Activated CD8-positive, alpha-beta memory T cell treated with anti-CD3 and anti-CD28 coated beads for 36 hours (primary cell): ENCODE data around the gene ZNF230. TPM values are rescaled to one million over a fixed set of nuclear protein-coding genes. Genes with fewer than 3 reads are reported as not detected.

ENCODE experiments used
- CTCF ChIA-PET: fragments of 350-600 bp; sonication (Branson Sonifier 250); formaldehyde crosslinking; loops from one replicate; lab custom pipeline; 2021; ENCODE audit warnings: antibody characterized with exemption; lab: Charles Lee
- POLR2A ChIA-PET: fragments of 350-600 bp; sonication (Branson Sonifier 250); formaldehyde crosslinking; loops from one replicate; lab custom pipeline; 2021; ENCODE audit warnings: antibody characterized with exemption; lab: Charles Lee
- total RNA-seq, 2 experiments: library from RNA; stranded (reverse); gene quantifications; one replicate each; pipeline ENCODE4 v1.2.3, GENCODE V29; 2021

ZNF230 gene
- 1 to 10 TPM; 2.3 to 3.6 TPM for total RNA-seq

- ChIA-PET POLR2A (no interaction called here), CTCF (no interaction called here)
Observed at GRCh38 chr19:44002566-44003460, at the start of gene ZNF230. ZNF230 (plus strand) TSS chr19:44002957; CDS start chr19:44007079, 4,122 bp downstream.

GRCh38 chr19:43956827-43957226 lies 45.9 kb upstream of the ZNF230 start:
- POLR2A ChIA-PET: no interaction called here
- CTCF ChIA-PET: interaction anchor here (0.6 kb wide), 1 partner anchor 100 kb away, joined by 3 read pairs; no protein-coding TSS in a partner anchor

DNA sequence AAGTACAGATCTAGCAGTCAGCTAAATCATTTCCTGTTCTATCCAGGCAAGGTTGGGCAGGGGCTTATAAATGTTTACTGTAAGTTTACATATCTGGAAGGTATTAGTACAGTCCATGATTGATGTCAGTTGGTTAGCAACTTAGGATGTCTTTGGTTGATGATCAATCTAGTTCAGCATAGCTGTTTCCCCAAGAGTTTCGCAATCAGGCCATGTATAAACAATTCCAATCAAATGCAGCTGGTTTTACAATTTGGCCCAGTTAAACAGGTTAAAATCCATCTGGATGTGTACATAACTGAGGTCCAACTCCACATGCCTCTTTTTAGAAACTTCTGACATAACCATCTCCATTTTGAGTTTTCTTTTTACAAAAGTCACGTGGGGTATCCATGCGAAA lies 44.9 kb upstream of the ZNF230 start:
- ChIA-PET POLR2A (no interaction called here), CTCF (no interaction called here)

DNA sequence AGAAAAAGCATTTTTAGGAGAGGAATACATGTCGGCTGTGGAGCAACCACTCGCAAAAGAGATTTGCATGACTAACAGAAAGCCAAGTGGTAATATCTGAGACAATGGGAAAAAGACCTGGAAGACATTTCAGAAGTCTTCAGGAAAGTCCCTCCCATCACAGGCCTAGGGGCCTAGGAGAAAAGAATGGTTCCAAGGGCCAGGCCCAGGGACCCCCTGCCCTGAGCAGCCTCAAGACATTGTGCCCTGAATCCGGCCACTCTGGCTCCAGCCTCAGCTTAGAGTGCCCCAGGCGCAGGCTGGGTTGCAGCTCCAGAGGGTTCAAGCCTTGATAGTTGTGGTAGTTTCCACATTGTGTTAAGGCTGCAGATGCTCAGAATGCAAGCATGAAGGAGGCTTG lies 42.3 kb upstream of the ZNF230 start:
- CTCF ChIA-PET: no interaction called here
- POLR2A ChIA-PET: no interaction called here

GRCh38 chr19:43966079-43966694 lies 36.6 kb upstream of the ZNF230 start:
- CTCF ChIA-PET: interaction anchor here (0.8 kb wide), 1 partner anchor 18 kb away, joined by 3 read pairs; no protein-coding TSS in a partner anchor

DNA sequence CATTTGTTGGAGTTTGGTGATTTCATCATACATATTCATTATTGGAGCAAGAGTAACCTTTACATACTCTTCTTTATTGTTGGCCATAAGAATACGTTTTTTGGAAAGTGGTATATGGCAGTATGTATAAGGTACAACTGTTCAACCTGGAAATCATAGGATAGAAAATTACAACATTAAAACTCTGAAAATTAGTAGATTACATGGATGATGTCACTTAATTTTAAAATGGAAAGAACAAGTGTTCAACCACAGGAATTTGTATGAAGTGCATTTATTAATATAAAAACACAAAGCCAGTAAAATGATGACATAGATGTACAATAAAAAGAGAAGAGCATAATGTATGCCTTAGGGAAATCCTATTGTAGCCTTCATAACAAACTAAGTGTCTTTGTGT lies 26.0 kb upstream of the ZNF230 start:
- CTCF ChIA-PET: no interaction called here
- POLR2A ChIA-PET: no interaction called here

More at GRCh38 chr19:43966079-43966694, 36.6 kb upstream of the ZNF230 start:
- POLR2A ChIA-PET: no interaction called here

GRCh38 chr19:43983544-43983911 lies 19.2 kb upstream of the ZNF230 start:
- ChIA-PET CTCF (no interaction called here), POLR2A (no interaction called here)

GRCh38 chr19:43983912-43984686 lies 18.7 kb upstream of the ZNF230 start, which contains the start of gene ZNF155:
ZNF155 (plus strand) TSS chr19:43984188; CDS start chr19:43988544, 4,356 bp downstream.
- POLR2A ChIA-PET: interaction anchor here (0.8 kb wide), 1 partner anchor 111 kb away, joined by 3 read pairs; no protein-coding TSS in a partner anchor
- CTCF ChIA-PET: interaction anchor here (0.7 kb wide), 1 partner anchor 150 kb away, joined by 3 read pairs; no protein-coding TSS in a partner anchor

DNA sequence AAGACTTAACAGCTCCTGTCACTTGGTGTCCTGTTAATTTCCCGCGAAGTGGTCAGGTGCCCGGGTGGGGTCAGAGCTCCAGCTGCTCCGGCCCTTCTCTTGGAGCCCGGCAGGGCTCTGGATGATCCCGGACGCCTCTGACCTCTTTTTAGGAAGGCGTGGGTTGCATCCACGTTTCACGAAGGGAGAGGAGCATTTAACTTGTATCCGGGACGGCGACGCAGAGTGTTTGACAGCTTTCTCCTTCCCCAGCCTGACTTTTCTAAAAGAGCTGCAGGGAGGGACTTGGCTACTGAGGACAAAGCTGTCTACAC lies 18.1 kb upstream of the ZNF230 start:
- ChIA-PET POLR2A (interaction anchor here (0.8 kb wide), 1 partner anchor 110 kb away, joined by 3 read pairs; no protein-coding TSS in a partner anchor), CTCF (interaction anchor here (0.7 kb wide), 1 partner anchor 149 kb away, joined by 3 read pairs; no protein-coding TSS in a partner anchor)

GRCh38 chr19:43997631-43998290 lies 5.0 kb upstream of the ZNF230 start:
- CTCF ChIA-PET: no interaction called here

DNA sequence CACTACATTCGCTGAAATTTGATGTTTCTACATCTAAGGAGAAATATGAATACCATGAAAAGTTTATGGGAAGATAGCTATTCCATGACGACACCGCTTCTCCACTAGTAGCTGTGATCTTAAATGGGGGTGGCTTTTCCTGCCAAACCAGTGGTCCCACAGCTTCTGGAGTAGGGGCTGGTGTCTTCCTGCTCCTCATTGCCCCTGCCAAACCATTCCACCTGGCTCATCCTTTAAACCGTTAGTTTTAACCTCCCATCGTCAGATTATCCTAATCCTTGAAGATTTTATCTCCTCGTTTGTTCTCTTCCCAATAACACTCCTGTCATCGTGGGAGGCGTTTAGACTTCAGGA lies 568 bp upstream of the ZNF230 start:
- POLR2A ChIA-PET: no interaction called here
- CTCF ChIA-PET: no interaction called here

More at GRCh38 chr19:43997631-43998290, 5.0 kb upstream of the ZNF230 start:
- POLR2A ChIA-PET: no interaction called here

DNA sequence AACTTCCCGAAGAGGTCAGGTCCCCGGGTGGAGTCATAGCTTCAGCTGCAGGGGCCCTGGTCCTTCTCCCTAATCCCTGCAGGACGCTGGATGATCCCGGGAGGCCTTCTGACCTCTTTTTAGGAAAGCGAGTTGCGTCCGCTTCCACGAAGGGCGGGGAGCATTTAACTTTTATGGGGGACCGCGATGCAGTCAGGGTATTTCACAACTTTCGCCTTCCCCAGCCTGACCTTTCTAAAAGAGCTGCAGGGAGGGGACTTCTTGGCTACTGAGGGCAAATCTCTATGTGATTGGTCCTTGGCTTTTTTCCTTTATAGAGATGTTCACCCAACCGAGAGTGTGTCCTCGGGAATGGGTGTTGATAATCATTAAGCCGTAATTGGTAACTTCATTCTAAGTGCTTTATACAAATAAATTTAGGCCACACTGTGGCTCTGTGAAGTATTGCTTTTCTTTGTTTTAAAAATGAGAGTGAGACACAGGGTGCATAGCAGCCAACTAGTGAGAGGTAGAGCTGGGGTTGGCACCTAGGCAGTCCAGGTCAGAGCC lies 778 bp downstream of the ZNF230 start:
- CTCF ChIA-PET: no interaction called here
- POLR2A ChIA-PET: no interaction called here

GRCh38 chr19:44005973-44006372 lies 3.2 kb downstream of the ZNF230 start:
- ChIA-PET POLR2A (no interaction called here), CTCF (no interaction called here)

DNA sequence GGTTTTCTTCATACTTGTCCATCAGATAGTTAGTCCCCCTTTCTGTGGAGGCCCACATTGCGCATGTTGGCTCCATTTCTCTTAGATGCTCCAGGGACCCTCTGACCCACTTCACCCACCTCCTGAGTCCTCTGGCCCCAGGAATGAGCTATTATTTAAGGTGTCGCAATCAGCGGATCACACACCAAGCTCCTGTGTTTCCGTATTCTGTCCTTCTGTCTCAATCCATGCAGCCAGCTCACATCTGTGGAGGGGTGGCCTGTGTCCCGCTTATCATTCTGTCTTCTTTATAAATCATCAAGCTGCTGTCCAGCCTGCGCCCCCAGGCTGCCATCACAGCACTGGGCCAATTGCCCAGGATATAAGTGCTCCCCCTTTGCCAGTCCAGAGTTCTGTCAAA lies 4.7 kb downstream of the ZNF230 start:
- CTCF ChIA-PET: no interaction called here
- POLR2A ChIA-PET: no interaction called here

DNA sequence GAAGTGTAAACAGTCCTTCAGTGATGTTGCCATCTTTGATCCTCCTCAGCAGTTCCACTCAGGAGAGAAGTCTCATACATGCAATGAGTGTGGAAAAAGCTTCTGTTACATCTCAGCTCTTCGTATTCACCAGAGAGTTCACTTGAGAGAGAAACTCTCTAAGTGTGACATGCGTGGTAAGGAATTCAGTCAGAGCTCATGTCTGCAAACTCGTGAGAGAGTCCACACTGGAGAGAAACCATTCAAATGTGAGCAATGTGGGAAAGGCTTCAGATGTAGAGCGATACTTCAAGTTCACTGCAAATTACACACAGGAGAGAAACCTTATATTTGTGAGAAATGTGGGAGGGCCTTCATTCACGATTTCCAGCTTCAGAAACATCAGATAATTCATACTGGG lies 7.7 kb downstream of the ZNF230 start:
- CTCF ChIA-PET: no interaction called here
- POLR2A ChIA-PET: no interaction called here

DNA sequence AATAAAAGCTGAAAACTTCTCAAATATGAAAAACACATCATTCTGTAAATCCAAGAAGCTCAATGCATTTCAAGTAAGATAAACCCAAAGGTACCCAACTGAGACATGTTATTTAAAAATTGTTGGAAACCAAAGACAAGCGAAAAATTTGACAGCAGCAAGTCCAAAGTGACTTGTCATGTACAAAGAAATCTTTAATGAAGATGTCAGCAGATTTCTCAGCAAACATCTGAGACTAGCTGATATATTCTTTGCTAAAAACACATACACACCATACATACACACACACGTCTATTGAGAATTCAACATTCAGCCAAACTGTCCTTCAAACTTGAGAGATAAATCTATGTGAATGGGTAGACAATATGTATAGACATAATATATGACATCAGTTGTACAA lies 16.7 kb downstream of the ZNF230 start:
- POLR2A ChIA-PET: no interaction called here
- CTCF ChIA-PET: no interaction called here

DNA sequence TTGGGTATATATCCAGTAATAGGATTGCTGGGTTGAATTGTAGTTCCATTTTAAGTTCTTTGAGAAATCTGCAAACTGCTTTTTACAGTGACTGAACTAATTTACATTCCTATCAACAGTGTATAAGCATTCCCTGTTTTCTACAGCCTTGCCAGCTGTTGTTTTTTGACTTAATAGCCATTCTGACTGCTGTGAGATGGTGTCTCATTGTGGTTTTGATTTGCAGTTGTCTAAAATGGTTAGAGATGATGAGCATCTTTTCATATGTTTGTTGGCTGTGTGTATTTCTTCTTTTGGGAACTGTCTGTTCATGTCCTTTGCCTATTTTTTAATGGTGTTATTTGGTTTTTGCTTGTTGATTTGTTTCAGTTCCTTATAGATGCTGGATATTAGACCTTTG lies 18.5 kb downstream of the ZNF230 start:
- POLR2A ChIA-PET: no interaction called here

GRCh38 chr19:44024900-44025216 lies 22.1 kb downstream of the ZNF230 start:
- ChIA-PET POLR2A (no interaction called here), CTCF (no interaction called here)

More for the DNA sequence above, 18.5 kb downstream of the ZNF230 start:
- CTCF ChIA-PET: no interaction called here

GRCh38 chr19:44025217-44025936 lies 22.6 kb downstream of the ZNF230 start, which contains the start of gene ZNF222:
ZNF222 (plus strand) TSS chr19:44025379; CDS start chr19:44025437, 58 bp downstream.
- POLR2A ChIA-PET: no interaction called here

More at GRCh38 chr19:44025217-44025936, 22.6 kb downstream of the ZNF230 start, which contains the start of gene ZNF222:
- CTCF ChIA-PET: no interaction called here
